GM10248 (cell line): ENCODE measurements around the gene KLF8.

Experiments
- CTCF ChIA-PET: fragments of 300-600 bp; sonication (Branson Sonifier 250); formaldehyde crosslinking; extraction: SDS; loops from one replicate; lab custom pipeline; 2021; ENCODE audit warnings: antibody characterized with exemption; lab: Yijun Ruan, JAX
- POLR2A ChIA-PET: fragments of 350-650 bp; sonication (Branson Sonifier 250); formaldehyde crosslinking; extraction: SDS; loops from one replicate; lab custom pipeline; 2020; ENCODE audit warnings: antibody characterized with exemption; lab: Yijun Ruan, JAX
- DNase-seq: peaks from one replicate; pipeline ENCODE4 v3.0.0; 2012; ENCODE audit errors: extremely low spot score
- CTCF ChIP-seq: IDR thresholded peaks from 2 replicates; pipeline ENCODE4 v1.5.1; 2012; ENCODE audit warnings: mild to moderate bottlenecking, low read depth; ENCODE audit errors: extremely low read depth, missing control alignments, control extremely low read depth

KLF8 gene

DNA sequence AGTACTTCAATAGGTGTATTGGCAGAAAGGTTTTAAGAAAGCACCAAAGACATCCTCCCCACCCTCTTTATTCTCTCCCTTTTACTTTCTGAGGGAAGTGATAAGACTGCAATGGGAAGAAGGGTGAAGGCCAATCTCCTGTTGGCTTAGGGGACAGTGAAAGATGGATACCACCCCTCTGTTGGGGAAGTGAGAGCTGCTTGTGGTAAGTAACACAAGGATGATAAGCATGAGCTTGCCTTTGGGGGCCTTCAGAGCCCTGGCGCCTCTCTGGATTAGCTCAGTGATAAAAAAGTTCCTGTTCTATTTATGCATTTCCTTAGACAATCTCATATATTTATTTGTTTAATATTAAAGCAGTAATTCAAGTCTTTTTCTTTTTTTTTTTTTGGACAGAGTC, 5.2 kb upstream of the KLF8 start:
- no peak for DNase-seq
- ChIA-PET POLR2A (no interaction called here), CTCF (no interaction called here)
- TF ChIP-seq CTCF: no peak

DNA sequence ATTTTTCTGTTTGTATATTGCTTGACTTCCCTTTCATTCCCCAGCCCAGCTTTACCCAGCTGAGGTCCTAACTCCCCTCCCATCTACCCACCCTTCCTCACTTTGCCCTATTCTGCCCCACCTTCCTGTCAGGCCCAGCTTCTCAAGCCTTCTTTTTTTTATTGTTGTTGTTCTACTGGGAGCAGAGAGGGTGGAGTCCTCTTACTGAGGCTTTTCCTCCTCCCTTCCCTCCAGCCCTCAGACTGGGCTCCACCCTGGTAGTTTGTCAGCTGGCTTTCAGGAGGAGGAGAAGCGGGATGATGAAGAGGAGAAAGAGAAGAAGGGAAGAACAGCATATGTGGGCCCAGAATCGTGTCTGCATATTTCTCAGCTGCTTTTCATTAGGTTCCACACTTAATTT, 3.2 kb upstream of the KLF8 start:
- POLR2A ChIA-PET: no interaction called here
- DNase-seq: no peak
- no peak for TF ChIP-seq CTCF
- CTCF ChIA-PET: interaction anchor here (1.3 kb wide), 1 partner anchor 505 kb away, joined by 3 read pairs; no protein-coding TSS in a partner anchor

- ChIA-PET POLR2A (no interaction called here), CTCF (interaction anchor here (1.3 to 5.9 kb wide), 3 partner anchors 11 to 17 kb away, joined by 3 to 33 read pairs (median 3); no protein-coding TSS in a partner anchor)
- no peak for TF ChIP-seq CTCF
- no peak for DNase-seq
These were observed 542 bp upstream of the KLF8 start for GRCh38 chrX:56231537-56232090.

DNA sequence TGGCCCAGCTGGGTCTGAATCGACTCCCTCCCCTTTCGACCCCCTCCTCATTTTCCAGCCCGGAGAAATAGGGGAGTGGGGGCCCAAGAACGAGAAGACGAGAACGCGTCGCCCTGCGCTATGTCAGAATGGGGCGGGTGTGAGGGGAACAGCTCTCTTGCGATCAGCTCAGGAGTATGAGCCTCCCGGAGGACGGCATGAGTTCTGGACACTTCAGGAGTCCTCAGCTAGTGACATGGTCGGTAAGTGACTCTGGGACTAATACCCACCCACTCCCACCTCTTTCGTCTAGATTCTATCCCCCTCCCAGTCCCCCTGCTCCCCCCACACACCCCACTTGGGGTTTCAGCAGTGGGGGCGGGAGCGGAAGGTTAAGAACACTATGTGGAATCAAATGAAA, 944 bp downstream of the KLF8 start:
- CTCF ChIA-PET: interaction anchor here (0.9 to 5.9 kb wide), 7 partner anchors 12 to 1098 kb away, joined by 3 to 33 read pairs (median 3); no protein-coding TSS in a partner anchor
- TF ChIP-seq CTCF: no peak

DNA sequence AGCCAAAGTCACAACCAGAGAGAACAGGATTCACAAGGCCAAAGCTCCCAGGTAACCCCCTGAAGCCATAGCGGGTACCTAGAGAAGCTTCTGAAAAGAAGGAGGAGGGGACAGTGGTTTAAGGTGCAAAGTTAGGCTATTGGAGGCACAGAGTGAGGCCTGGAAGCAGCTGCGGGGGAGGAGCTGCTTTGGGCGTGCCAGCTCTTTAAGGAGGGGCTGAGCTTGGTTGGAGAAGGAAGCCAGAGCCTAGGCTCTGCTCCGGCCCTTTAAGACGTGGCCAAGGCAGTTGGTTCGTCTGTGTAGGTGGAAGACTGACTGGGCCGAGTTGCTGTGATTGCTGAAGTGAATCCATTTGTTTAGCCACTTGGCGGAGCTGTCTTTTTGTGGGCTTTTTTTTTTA, 1.5 kb downstream of the KLF8 start:
- POLR2A ChIA-PET: no interaction called here
- CTCF ChIA-PET: interaction anchor here (0.9 to 5.9 kb wide), 5 partner anchors 15 to 494 kb away, joined by 3 to 33 read pairs (median 3); no protein-coding TSS in a partner anchor

More for the DNA sequence above, 944 bp downstream of the KLF8 start:
- DNase-seq: no peak
- POLR2A ChIA-PET: no interaction called here

GRCh38 chrX:56248492-56248891, 16.3 kb downstream of the KLF8 start:
- TF ChIP-seq CTCF: peak; percentile 54
- POLR2A ChIA-PET: no interaction called here
- CTCF ChIA-PET: interaction anchor here (0.7 to 3.6 kb wide), 11 partner anchors 10 to 728 kb away, joined by 3 to 33 read pairs (median 4); partner anchors contain the start of gene KLF8
- peak; percentile 53 for DNase-seq

More for the DNA sequence above, 1.5 kb downstream of the KLF8 start:
- TF ChIP-seq CTCF: no peak
- DNase-seq: peak; percentile 31
